NT2/D1 (cell line): Measurements from ENCODE around the gene LCMT1.

Source experiments
- DNase-seq: peaks from one replicate; pipeline ENCODE4 v3.0.0-alpha.2; 2011; ENCODE audit warnings: low read depth, low spot score
- H3K27me3 ChIP-seq: 2 replicates; pipeline ENCODE4 v1.6.0; 2011; ENCODE audit warnings: mild to moderate bottlenecking; ENCODE audit not compliant: insufficient read length, insufficient read depth
- H3K36me3 ChIP-seq: 2 replicates; pipeline ENCODE4 v1.6.1; 2011; ENCODE audit warnings: mild to moderate bottlenecking, low read length, mixed read lengths; ENCODE audit not compliant: insufficient read depth, insufficient read length
- H3K4me1 ChIP-seq: 2 replicates; pipeline ENCODE4 v1.5.1; 2011; ENCODE audit not compliant: insufficient read depth, insufficient read length
- H3K4me3 ChIP-seq: 2 replicates; pipeline ENCODE4 v1.5.1; 2011; ENCODE audit warnings: low read depth; ENCODE audit not compliant: insufficient read length
- H3K9ac ChIP-seq: 2 replicates; pipeline ENCODE4 v1.6.0; 2011; ENCODE audit warnings: low read depth; ENCODE audit not compliant: insufficient read length
- H3K9me3 ChIP-seq: 2 replicates; pipeline ENCODE4 v1.5.1; 2011; ENCODE audit warnings: mild to moderate bottlenecking, low read length; ENCODE audit not compliant: insufficient read depth
- SUZ12 ChIP-seq: IDR thresholded peaks from 2 replicates; pipeline ENCODE4 v1.6.1; 2011; ENCODE audit not compliant: insufficient read length, insufficient read depth; ENCODE audit errors: extremely low read depth
- YY1 ChIP-seq: IDR thresholded peaks from 2 replicates; pipeline ENCODE4 v1.6.1; 2011; ENCODE audit not compliant: insufficient read length, insufficient read depth
- ZNF274 ChIP-seq: IDR thresholded peaks from 2 replicates; pipeline ENCODE4 v1.6.1; 2011; ENCODE audit warnings: mild to moderate bottlenecking, low read depth, low read length

LCMT1 gene

DNA sequence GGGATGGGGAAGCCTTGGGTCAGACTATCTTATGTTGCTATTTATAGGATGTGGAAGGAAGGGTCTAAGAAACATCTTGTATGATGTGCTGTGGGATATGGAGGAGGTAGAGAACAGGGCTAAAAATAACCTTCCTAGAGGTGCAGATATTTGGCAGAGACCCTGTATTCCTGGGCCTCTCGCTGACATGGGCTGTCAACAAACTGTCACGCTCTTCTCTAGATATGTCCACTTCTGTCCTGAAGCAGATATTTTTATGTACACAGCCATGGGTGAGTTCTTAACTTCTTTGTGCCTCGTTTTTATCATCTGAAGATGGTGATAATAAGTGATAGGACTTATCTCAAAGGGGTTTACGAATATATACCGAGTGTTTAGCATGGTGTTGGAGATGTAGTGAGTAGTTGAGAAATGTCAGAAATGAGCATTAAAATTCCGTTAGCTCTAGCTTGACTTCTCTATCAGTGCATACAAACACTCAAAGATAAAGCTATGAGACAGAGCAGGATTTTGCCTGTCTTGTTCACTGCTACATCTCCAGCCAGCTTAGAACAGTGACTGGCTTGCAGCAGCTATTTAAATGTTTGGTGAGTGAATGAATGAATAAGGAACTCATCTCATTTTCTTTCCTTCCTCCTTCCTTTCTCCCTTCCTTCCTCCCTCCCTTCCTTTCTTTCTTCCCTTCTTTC, 102.3 kb downstream of the LCMT1 start:
- Histone ChIP-seq H3K4me1 (no peaks in the 10 kb centered on the region), H3K36me3 (no peaks in the 10 kb centered on the region), H3K9me3 (no peaks in the 10 kb centered on the region), H3K4me3 (no peak overlapping the region), H3K9ac (no peak overlapping the region), H3K27me3 (no peaks in the 10 kb centered on the region)
- no peak for DNase-seq
- no peak for TF ChIP-seq ZNF274

- Histone ChIP-seq H3K9me3 (no peaks in the 10 kb centered on the region), H3K36me3 (no peaks in the 10 kb centered on the region), H3K4me1 (no peaks in the 10 kb centered on the region), H3K9ac (no peak overlapping the region), H3K4me3 (no peak overlapping the region), H3K27me3 (no peaks in the 10 kb centered on the region)
- TF ChIP-seq ZNF274 (no peak), SUZ12 (no peak), YY1 (no peak)
- DNase-seq = no peak
Measured at GRCh38 chr16:25217112-25217511, 105.6 kb downstream of the LCMT1 start.

DNA sequence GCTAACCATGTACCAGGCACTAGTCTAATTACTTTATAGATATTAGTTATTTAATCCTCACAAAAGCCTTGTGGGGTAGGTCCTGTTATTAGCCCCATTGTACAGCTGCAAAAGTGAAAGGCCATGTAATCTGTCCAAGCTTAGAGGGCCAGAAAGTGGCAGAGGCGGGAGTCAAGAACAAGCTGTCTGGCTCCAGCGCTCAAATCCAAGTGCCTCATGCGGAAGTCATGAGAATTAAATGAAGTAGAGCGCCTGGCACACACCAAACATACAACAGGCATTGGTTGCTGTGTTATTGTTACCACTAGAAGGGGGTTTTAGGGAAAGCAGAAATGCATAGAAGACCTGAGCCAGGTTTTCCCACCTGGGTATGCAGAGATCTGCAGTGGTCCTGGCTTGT, 106.4 kb downstream of the LCMT1 start:
- Histone ChIP-seq H3K9me3 (no peaks in the 10 kb centered on the region), H3K4me3 (no peak overlapping the region), H3K9ac (no peak overlapping the region), H3K4me1 (no peaks in the 10 kb centered on the region), H3K27me3 (no peaks in the 10 kb centered on the region), H3K36me3 (no peaks in the 10 kb centered on the region)
- DNase-seq = no peak
- TF ChIP-seq ZNF274 = no peak
- no peak for TF ChIP-seq YY1
- TF ChIP-seq SUZ12 = no peak

GRCh38 chr16:25219070-25219737, 107.7 kb downstream of the LCMT1 start:
- H3K9ac ChIP-seq = no peak overlapping the region
- H3K4me3 ChIP-seq = no peak overlapping the region

DNA sequence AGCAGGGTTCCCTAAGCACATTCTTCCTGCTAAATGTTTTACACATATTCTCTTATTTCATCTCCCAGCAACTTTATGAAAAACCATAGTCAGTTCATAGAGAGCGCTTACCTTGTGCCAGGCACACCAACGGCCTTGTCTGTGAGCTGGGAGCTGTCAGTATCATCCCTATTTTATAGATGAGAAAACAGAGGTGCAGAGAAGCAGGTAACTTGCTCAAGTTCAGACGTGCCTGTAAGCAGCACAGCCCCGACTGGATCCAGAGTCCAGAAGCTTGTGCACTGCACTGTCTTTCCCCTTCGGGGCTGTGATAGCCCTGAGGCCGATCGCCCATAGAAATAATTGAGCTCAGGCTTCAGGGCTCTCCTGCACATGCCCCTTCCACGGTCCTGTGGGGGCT, 111.4 kb downstream of the LCMT1 start:
- no peaks in the 10 kb centered on the region for H3K9me3 ChIP-seq
- peaks cover 2% of the 10 kb centered on the region for H3K4me1 ChIP-seq
- H3K36me3 ChIP-seq = no peaks in the 10 kb centered on the region
- no peak for TF ChIP-seq YY1
- no peak for TF ChIP-seq SUZ12
- no peak for TF ChIP-seq ZNF274
- H3K9ac ChIP-seq = no peak overlapping the region
- no peaks in the 10 kb centered on the region for H3K27me3 ChIP-seq
- no peak overlapping the region for H3K4me3 ChIP-seq
- DNase-seq = no peak

More at GRCh38 chr16:25219070-25219737, 107.7 kb downstream of the LCMT1 start:
- TF ChIP-seq YY1 = no peak
- no peak for TF ChIP-seq ZNF274
- no peak for TF ChIP-seq SUZ12
- Histone ChIP-seq H3K9me3 (no peaks in the 10 kb centered on the region), H3K4me1 (no peaks in the 10 kb centered on the region), H3K36me3 (no peaks in the 10 kb centered on the region), H3K27me3 (no peaks in the 10 kb centered on the region)
- DNase-seq = no peak

- no peak overlapping the region for H3K9ac ChIP-seq
- TF ChIP-seq SUZ12 = no peak
- TF ChIP-seq YY1 = no peak
- TF ChIP-seq ZNF274 = no peak
- no peaks in the 10 kb centered on the region for H3K9me3 ChIP-seq
- H3K36me3 ChIP-seq = no peaks in the 10 kb centered on the region
- DNase-seq = no peak
- H3K4me1 ChIP-seq = peaks cover 2% of the 10 kb centered on the region
- H3K27me3 ChIP-seq = no peaks in the 10 kb centered on the region
- no peak overlapping the region for H3K4me3 ChIP-seq
Measured at GRCh38 chr16:25223964-25224363, 112.4 kb downstream of the LCMT1 start.

DNA sequence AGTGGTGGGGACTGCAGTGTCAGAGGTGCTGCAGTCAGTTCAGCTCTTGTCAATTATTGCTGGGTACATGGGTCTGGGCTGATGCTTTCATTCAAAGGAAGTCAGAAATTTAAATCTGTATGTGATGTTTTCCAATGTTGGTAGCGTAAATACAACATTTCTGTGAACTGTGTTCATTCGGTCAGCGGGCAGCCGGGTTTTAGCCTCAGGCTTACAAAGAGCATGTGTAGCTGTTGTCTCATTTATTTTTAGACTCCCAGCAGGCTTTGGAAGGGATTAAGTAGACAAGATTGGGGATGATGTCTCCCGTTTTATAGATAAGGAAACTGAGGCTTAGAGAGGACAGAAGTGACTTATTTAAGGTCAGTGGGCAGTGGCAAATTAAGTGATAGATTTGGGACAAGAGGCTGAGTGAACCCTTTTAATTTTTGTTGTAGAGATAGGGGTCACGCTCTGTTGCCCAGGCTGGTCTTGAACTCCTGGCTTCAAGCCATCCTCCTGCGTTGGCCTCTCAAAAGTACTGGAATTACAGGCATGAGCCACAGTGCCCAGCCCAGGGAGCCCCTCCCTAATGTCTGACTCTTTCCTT, 113.3 kb downstream of the LCMT1 start:
- H3K9me3 ChIP-seq = no peaks in the 10 kb centered on the region
- TF ChIP-seq SUZ12 (no peak), YY1 (no peak), ZNF274 (no peak)
- H3K27me3 ChIP-seq = no peaks in the 10 kb centered on the region
- no peak overlapping the region for H3K4me3 ChIP-seq
- no peak overlapping the region for H3K9ac ChIP-seq
- no peaks in the 10 kb centered on the region for H3K36me3 ChIP-seq
- peaks cover 2% of the 10 kb centered on the region for H3K4me1 ChIP-seq
- no peak for DNase-seq
